ENCODE data around the gene NOX3. TPM values are rescaled to one million over a fixed set of nuclear protein-coding genes. Genes with fewer than 3 reads are reported as not detected.

The NOX3 gene
- total and polyA plus RNA-seq, 10 donors: 0.03 TPM; not detected in 8

GRCh38 chr6:155383913-155384312 lies 71.7 kb downstream of the NOX3 start:
- no peaks in the 10 kb centered on the region for H3K27me3 ChIP-seq (replicated peaks in 1 of 7)
- no peak for TF ChIP-seq POLR2AphosphoS5 (IDR thresholded peaks at IDR 0.05)
- TF ChIP-seq CTCF (IDR thresholded peaks at IDR 0.05 in 8 of 11, conservative IDR thresholded peaks at IDR 0.05 in 3 of 11): no peak
- no peak for TF ChIP-seq POLR2A (IDR thresholded peaks at IDR 0.05)
- no peak overlapping the region for H3K4me3 ChIP-seq
- H3K36me3 ChIP-seq: no peaks in the 10 kb centered on the region
- H3K4me1 ChIP-seq: no peaks in the 10 kb centered on the region
- no peak overlapping the region for H3K27ac ChIP-seq
- intact Hi-C loops (cut with DNase I; ENCODE audit: low total_unique reads): no loop called here
- 93 to 96% (median 93%) methylated on average over 5 of the region's 5 CpGs for WGBS, 5 donors
- DNase-seq: no peak
- peaks cover 0 to 8% (median 0%) of the 10 kb centered on the region in 8 donors for H3K9me3 ChIP-seq

GRCh38 chr6:155382338-155382685 lies 73.3 kb downstream of the NOX3 start:
- H3K9me3 ChIP-seq: peaks cover 0 to 8% (median 0%) of the 10 kb centered on the region in 8 donors
- intact Hi-C loops (cut with DNase I; ENCODE audit: low total_unique reads): no loop called here
- TF ChIP-seq POLR2AphosphoS5 (IDR thresholded peaks at IDR 0.05) (no peak), CTCF (IDR thresholded peaks at IDR 0.05 in 8 of 11, conservative IDR thresholded peaks at IDR 0.05 in 3 of 11) (no peak), POLR2A (IDR thresholded peaks at IDR 0.05) (no peak)

GRCh38 chr6:155381673-155382337 lies 73.8 kb downstream of the NOX3 start:
- intact Hi-C loops (cut with DNase I; ENCODE audit: low total_unique reads): no loop called here
- H3K27ac ChIP-seq: no peak overlapping the region
- H3K4me1 ChIP-seq: no peaks in the 10 kb centered on the region
- H3K36me3 ChIP-seq: no peaks in the 10 kb centered on the region
- TF ChIP-seq CTCF (IDR thresholded peaks at IDR 0.05 in 8 of 11, conservative IDR thresholded peaks at IDR 0.05 in 3 of 11) (no peak), POLR2AphosphoS5 (IDR thresholded peaks at IDR 0.05) (no peak), POLR2A (IDR thresholded peaks at IDR 0.05) (no peak)
- 73 to 80% (median 76%) methylated on average over 5 of the region's 5 CpGs for WGBS, 5 donors
- DNase-seq: no peak
- H3K27me3 ChIP-seq (replicated peaks in 1 of 7): no peaks in the 10 kb centered on the region
- H3K9me3 ChIP-seq: peaks cover 0 to 4% (median 0%) of the 10 kb centered on the region in 8 donors
- no peak overlapping the region for H3K4me3 ChIP-seq

More at GRCh38 chr6:155382338-155382685, 73.3 kb downstream of the NOX3 start:
- H3K27ac ChIP-seq: no peak overlapping the region
- 82 to 89% (median 83%) methylated on average over 3 of the region's 3 CpGs for WGBS, 5 donors
- H3K27me3 ChIP-seq (replicated peaks in 1 of 7): no peaks in the 10 kb centered on the region
- H3K36me3 ChIP-seq: no peaks in the 10 kb centered on the region
- no peak for DNase-seq
- H3K4me1 ChIP-seq: no peaks in the 10 kb centered on the region
- no peak overlapping the region for H3K4me3 ChIP-seq

- 85 to 94% (median 88%) methylated on average over 8 of the region's 8 CpGs for WGBS, 5 donors
- intact Hi-C loops (cut with DNase I; ENCODE audit: low total_unique reads): no loop called here
- no peak for TF ChIP-seq CTCF (IDR thresholded peaks at IDR 0.05 in 8 of 11, conservative IDR thresholded peaks at IDR 0.05 in 3 of 11)
- no peak for TF ChIP-seq POLR2AphosphoS5 (IDR thresholded peaks at IDR 0.05)
- no peak for TF ChIP-seq POLR2A (IDR thresholded peaks at IDR 0.05)
- no peaks in the 10 kb centered on the region for H3K9me3 ChIP-seq
- DNase-seq: no peak
- H3K27me3 ChIP-seq (replicated peaks in 1 of 7): no peaks in the 10 kb centered on the region
- H3K36me3 ChIP-seq: no peaks in the 10 kb centered on the region
- no peak overlapping the region for H3K27ac ChIP-seq
- no peak overlapping the region for H3K4me3 ChIP-seq
- H3K4me1 ChIP-seq: no peaks in the 10 kb centered on the region
These were observed 74.8 kb downstream of the NOX3 start for GRCh38 chr6:155380666-155381332.
